Iris pigment epithelial cell (primary cell): ENCODE data around the gene NFKBIE.

ENCODE experiments used
- DNase-seq: peaks from one replicate; pipeline ENCODE4 v3.0.0-alpha.2; 2011; ENCODE audit warnings: low read depth

Gene NFKBIE

GRCh38 chr6:44297063-44298038 is 32.0 kb upstream of the NFKBIE start:
- peak; percentile 39 for DNase-seq

- no peak for DNase-seq
These were observed 29.8 kb upstream of the NFKBIE start for GRCh38 chr6:44294832-44295791.

- no peak for DNase-seq
These were observed 27.5 kb upstream of the NFKBIE start for GRCh38 chr6:44292661-44293365.

- DNase-seq: no peak
These were observed 26.5 kb upstream of the NFKBIE start for GRCh38 chr6:44291841-44292240.

- DNase-seq: no peak
These were observed 24.4 kb upstream of the NFKBIE start for GRCh38 chr6:44289726-44290260.

- DNase-seq: no peak
These were observed 21.4 kb upstream of the NFKBIE start for GRCh38 chr6:44286747-44287146.

- no peak for DNase-seq
These were observed 20.9 kb upstream of the NFKBIE start for GRCh38 chr6:44286285-44286565.

- DNase-seq: peak; percentile 37
These were observed 20.4 kb upstream of the NFKBIE start for GRCh38 chr6:44285552-44286284.

GRCh38 chr6:44284867-44285266 is 19.5 kb upstream of the NFKBIE start:
- DNase-seq: no peak

GRCh38 chr6:44284121-44284520 is 18.8 kb upstream of the NFKBIE start:
- no peak for DNase-seq

- no peak for DNase-seq
These were observed 13.7 kb upstream of the NFKBIE start for GRCh38 chr6:44278774-44279697.

GRCh38 chr6:44278315-44278714 is 13.0 kb upstream of the NFKBIE start:
- no peak for DNase-seq

GRCh38 chr6:44277763-44278162 is 12.4 kb upstream of the NFKBIE start:
- DNase-seq: no peak

- no peak for DNase-seq
These were observed 11.6 kb upstream of the NFKBIE start for GRCh38 chr6:44276667-44277640.

- no peak for DNase-seq
These were observed 10.6 kb upstream of the NFKBIE start for GRCh38 chr6:44275749-44276648.

GRCh38 chr6:44275271-44275748 is 10.0 kb upstream of the NFKBIE start:
- DNase-seq: no peak

GRCh38 chr6:44273617-44274016 is 8.3 kb upstream of the NFKBIE start:
- no peak for DNase-seq
